Progenitor cell of endocrine pancreas (in vitro differentiated cells): Measurements from ENCODE around the gene CDH6. TPM values are rescaled to one million over a fixed set of nuclear protein-coding genes. Genes with fewer than 3 reads are reported as not detected.

ENCODE experiments used
- DNase-seq: peaks from one replicate; pipeline ENCODE4 v3.0.0; 2021; ENCODE audit warnings: low spot score; ENCODE audit not compliant: unreplicated experiment
- H3K27ac Mint-ChIP-seq: 2 replicates; pipeline ENCODE4 v1.8.0; 2021; ENCODE audit warnings: mild to moderate bottlenecking, moderate library complexity, mixed read lengths
- H3K27me3 Mint-ChIP-seq: 2 replicates; pipeline ENCODE4 v1.8.0; 2021; ENCODE audit warnings: mixed read lengths
- H3K36me3 Mint-ChIP-seq: 2 replicates; pipeline ENCODE4 v1.8.0; 2022; ENCODE audit warnings: mixed read lengths; ENCODE audit not compliant: insufficient read depth
- H3K4me1 Mint-ChIP-seq: 2 replicates; pipeline ENCODE4 v1.8.0; 2021; ENCODE audit warnings: low read depth, mixed read lengths
- H3K4me3 Mint-ChIP-seq: 2 replicates; pipeline ENCODE4 v1.8.0; 2021; ENCODE audit warnings: low read depth, mild to moderate bottlenecking, moderate library complexity, mixed read lengths
- H3K9me3 Mint-ChIP-seq: 2 replicates; pipeline ENCODE4 v1.8.0; 2021; ENCODE audit warnings: low read depth, mixed read lengths
- CTCF ChIP-seq: fragments of 200-600 bp; sonication (generic); IDR thresholded peaks from one replicate; pipeline ENCODE4 v1.5.0; 2021; ENCODE audit warnings: antibody characterized with exemption, mild to moderate bottlenecking; ENCODE audit not compliant: unreplicated experiment
- total RNA-seq: library from RNA; stranded (reverse); gene quantifications from 2 replicates; pipeline ENCODE4 v1.2.1, GENCODE V29; 2021

CDH6 gene
- total RNA-seq, 1 donor from 2014 or later, result 132 TPM

GRCh38 chr5:31362529-31362900 lies 169.0 kb downstream of the CDH6 start:
- no peak overlapping the region for H3K27ac Mint-ChIP-seq
- TF ChIP-seq CTCF, result no peak
- H3K9me3 Mint-ChIP-seq, result peaks cover 6% of the 10 kb centered on the region
- H3K27me3 Mint-ChIP-seq, result no peaks in the 10 kb centered on the region
- H3K4me3 Mint-ChIP-seq, result no peak overlapping the region
- DNase-seq, result no peak
- H3K36me3 Mint-ChIP-seq, result no peaks in the 10 kb centered on the region
- H3K4me1 Mint-ChIP-seq, result no peaks in the 10 kb centered on the region

GRCh38 chr5:31362931-31363568 lies 169.6 kb downstream of the CDH6 start:
- no peak for DNase-seq
- no peak overlapping the region for H3K4me3 Mint-ChIP-seq
- H3K9me3 Mint-ChIP-seq, result peaks cover 6% of the 10 kb centered on the region
- no peaks in the 10 kb centered on the region for H3K4me1 Mint-ChIP-seq
- no peak overlapping the region for H3K27ac Mint-ChIP-seq
- no peaks in the 10 kb centered on the region for H3K36me3 Mint-ChIP-seq
- no peaks in the 10 kb centered on the region for H3K27me3 Mint-ChIP-seq
- TF ChIP-seq CTCF, result no peak

- H3K27ac Mint-ChIP-seq, result no peak overlapping the region
- no peaks in the 10 kb centered on the region for H3K36me3 Mint-ChIP-seq
- H3K4me3 Mint-ChIP-seq, result no peak overlapping the region
- no peak for DNase-seq
- H3K4me1 Mint-ChIP-seq, result no peaks in the 10 kb centered on the region
- H3K27me3 Mint-ChIP-seq, result no peaks in the 10 kb centered on the region
- no peak for TF ChIP-seq CTCF
- peaks cover 6% of the 10 kb centered on the region for H3K9me3 Mint-ChIP-seq
These were observed 171.6 kb downstream of the CDH6 start for GRCh38 chr5:31364881-31365636.

GRCh38 chr5:31365776-31366175 lies 172.3 kb downstream of the CDH6 start:
- no peaks in the 10 kb centered on the region for H3K4me1 Mint-ChIP-seq
- H3K4me3 Mint-ChIP-seq, result no peak overlapping the region
- TF ChIP-seq CTCF, result no peak
- no peaks in the 10 kb centered on the region for H3K27me3 Mint-ChIP-seq
- H3K27ac Mint-ChIP-seq, result no peak overlapping the region
- no peak for DNase-seq
- peaks cover 6% of the 10 kb centered on the region for H3K9me3 Mint-ChIP-seq
- no peaks in the 10 kb centered on the region for H3K36me3 Mint-ChIP-seq

GRCh38 chr5:31366941-31367340 lies 173.5 kb downstream of the CDH6 start:
- H3K27ac Mint-ChIP-seq, result no peak overlapping the region
- peaks cover 6% of the 10 kb centered on the region for H3K9me3 Mint-ChIP-seq
- no peaks in the 10 kb centered on the region for H3K36me3 Mint-ChIP-seq
- peaks cover 5% of the 10 kb centered on the region for H3K27me3 Mint-ChIP-seq
- H3K4me1 Mint-ChIP-seq, result no peaks in the 10 kb centered on the region
- no peak for DNase-seq
- no peak for TF ChIP-seq CTCF
- no peak overlapping the region for H3K4me3 Mint-ChIP-seq
